ENCODE measurements around the gene MTHFSD.
"Not testable (repeated sequence)": the region's sequence is repeated elsewhere in the genome, so short reads cannot be mapped to it uniquely, and the experiment has no call there.

The MTHFSD gene

GRCh38 chr16:86590501-86591144, 35.6 kb upstream of the MTHFSD start:
- TF ChIP-seq ZNF274 (IDR thresholded peaks at IDR 0.05; ENCODE audit: low read depth, low read length) = no peak

GRCh38 chr16:86587955-86588354, 32.9 kb upstream of the MTHFSD start:
- not testable (repeated sequence) for H3K4me3 ChIP-seq (ENCODE audit: low read length)

More at GRCh38 chr16:86590501-86591144, 35.6 kb upstream of the MTHFSD start:
- no peak overlapping the region for H3K4me3 ChIP-seq (ENCODE audit: low read length)

- H3K4me3 ChIP-seq (ENCODE audit: low read length) = no peak overlapping the region
- TF ChIP-seq ZNF274 (IDR thresholded peaks at IDR 0.05; ENCODE audit: low read depth, low read length) = no peak
Measured at GRCh38 chr16:86587487-86587886, 32.5 kb upstream of the MTHFSD start.

GRCh38 chr16:86585821-86586611, 31.0 kb upstream of the MTHFSD start:
- H3K4me3 ChIP-seq (ENCODE audit: low read length) = no peak overlapping the region
- no peak for TF ChIP-seq ZNF274 (IDR thresholded peaks at IDR 0.05; ENCODE audit: low read depth, low read length)

- no peak overlapping the region for H3K4me3 ChIP-seq (ENCODE audit: low read length)
- no peak for TF ChIP-seq ZNF274 (IDR thresholded peaks at IDR 0.05; ENCODE audit: low read depth, low read length)
Measured at GRCh38 chr16:86584726-86585721, 30.0 kb upstream of the MTHFSD start.

- TF ChIP-seq ZNF274 (IDR thresholded peaks at IDR 0.05; ENCODE audit: low read depth, low read length) = no peak
Measured at GRCh38 chr16:86584071-86584685, 29.1 kb upstream of the MTHFSD start.

GRCh38 chr16:86581458-86581857, 26.4 kb upstream of the MTHFSD start:
- H3K4me3 ChIP-seq (ENCODE audit: low read length) = no peak overlapping the region
- no peak for TF ChIP-seq ZNF274 (IDR thresholded peaks at IDR 0.05; ENCODE audit: low read depth, low read length)

More at GRCh38 chr16:86584071-86584685, 29.1 kb upstream of the MTHFSD start:
- no peak overlapping the region for H3K4me3 ChIP-seq (ENCODE audit: low read length)

GRCh38 chr16:86580791-86581170, 25.7 kb upstream of the MTHFSD start:
- TF ChIP-seq ZNF274 (IDR thresholded peaks at IDR 0.05; ENCODE audit: low read depth, low read length) = no peak
- H3K4me3 ChIP-seq (ENCODE audit: low read length) = no peak overlapping the region

GRCh38 chr16:86580063-86580790, 25.2 kb upstream of the MTHFSD start:
- no peak overlapping the region for H3K4me3 ChIP-seq (ENCODE audit: low read length)
- no peak for TF ChIP-seq ZNF274 (IDR thresholded peaks at IDR 0.05; ENCODE audit: low read depth, low read length)

- no peak overlapping the region for H3K4me3 ChIP-seq (ENCODE audit: low read length)
Measured at GRCh38 chr16:86579268-86580062, 24.4 kb upstream of the MTHFSD start.

GRCh38 chr16:86578611-86579267, 23.7 kb upstream of the MTHFSD start:
- H3K4me3 ChIP-seq (ENCODE audit: low read length) = no peak overlapping the region
- TF ChIP-seq ZNF274 (IDR thresholded peaks at IDR 0.05; ENCODE audit: low read depth, low read length) = no peak

More at GRCh38 chr16:86579268-86580062, 24.4 kb upstream of the MTHFSD start:
- TF ChIP-seq ZNF274 (IDR thresholded peaks at IDR 0.05; ENCODE audit: low read depth, low read length) = no peak

- TF ChIP-seq ZNF274 (IDR thresholded peaks at IDR 0.05; ENCODE audit: low read depth, low read length) = no peak
- H3K4me3 ChIP-seq (ENCODE audit: low read length) = no peak within 1 kb of the TSS
Measured at GRCh38 chr16:86578061-86578599, 23.1 kb upstream of the MTHFSD start, which contains the start of gene FOXL1. Gene FOXL1, plus strand, starts transcription at chr16:86578549. Its CDS starts 175 bp downstream, at chr16:86578724.

Measured in GM08714 (cell line).